Liver (tissue), 9 donors: ENCODE results near the gene SLC28A3. TPM values are rescaled to one million over a fixed set of nuclear protein-coding genes. Genes with fewer than 3 reads are reported as not detected.
A peak's percentile ranks its signal among the peaks of the same experiment; 100 is the strongest.

Experiments used
- DNase-seq: peaks from one replicate; pipeline ENCODE4 v3.0.0-alpha.2; 2017; ENCODE audit warnings: low spot score
- H3K27ac ChIP-seq, 2 donors: one replicate each; pipeline ENCODE4 v1.7.0; 2013; ENCODE audit warnings: inconsistent platforms in 2 of 2, low read length in 2 of 2, control low read depth in 1 of 2, low read depth in 1 of 2, mild to moderate bottlenecking in 1 of 2
- H3K27me3 ChIP-seq, 4 donors: one replicate each; pipeline versions ENCODE4 v1.6.1 to v1.7.0; 2013; ENCODE audit warnings: low read length in 3 of 4, inconsistent platforms in 1 of 4, mild to moderate bottlenecking in 1 of 4, moderate library complexity in 1 of 4; ENCODE audit not compliant: control insufficient read depth in 4 of 4, insufficient read depth in 4 of 4
- H3K36me3 ChIP-seq, 4 donors: one replicate each; pipeline versions ENCODE4 v1.6.1 to v1.7.0; 2013; ENCODE audit warnings: low read length in 3 of 4, mild to moderate bottlenecking in 3 of 4, low read depth in 1 of 4, moderate library complexity in 1 of 4; ENCODE audit not compliant: control insufficient read depth in 4 of 4, insufficient read depth in 3 of 4
- H3K4me1 ChIP-seq, 4 donors: one replicate each; pipeline versions ENCODE4 v1.6.1 to v1.7.0; 2013; ENCODE audit warnings: low read length in 3 of 4, mild to moderate bottlenecking in 3 of 4, moderate library complexity in 1 of 4; ENCODE audit not compliant: control insufficient read depth in 4 of 4, insufficient read depth in 4 of 4
- H3K4me3 ChIP-seq, 3 donors: one replicate each; pipeline versions ENCODE4 v1.6.1 to v1.7.0; 2013; ENCODE audit warnings: low read length in 3 of 3, control low read depth in 1 of 3, low read depth in 1 of 3, mild to moderate bottlenecking in 1 of 3
- H3K9ac ChIP-seq, 2 donors: one replicate each; pipeline ENCODE4 v1.7.0; 2013; ENCODE audit warnings: low read length in 2 of 2, mild to moderate bottlenecking in 2 of 2, moderate library complexity in 2 of 2, control low read depth in 1 of 2, low read depth in 1 of 2
- H3K9me3 ChIP-seq, 4 donors: one replicate each; pipeline versions ENCODE4 v1.6.1 to v1.7.0; 2013; ENCODE audit warnings: low read length in 3 of 4; ENCODE audit not compliant: control insufficient read depth in 4 of 4
- CTCF ChIP-seq: fragments of 150-350 bp; IDR thresholded peaks from 2 replicates; pipeline ENCODE4 v1.5.1; 2017; ENCODE audit warnings: improper control_type of control experiment, low read depth, low read length; ENCODE audit not compliant: missing input control
- EGR1 ChIP-seq, 2 donors: IDR thresholded peaks; 2 replicates each; pipeline ENCODE4 v1.6.1; 2016 to 2018; ENCODE audit warnings: antibody characterized with exemption in 2 of 2, low read depth in 2 of 2
- FOXA1 ChIP-seq: IDR thresholded peaks from 2 replicates; pipeline ENCODE4 v1.6.1; 2016; ENCODE audit warnings: antibody characterized with exemption
- FOXA2 ChIP-seq: IDR thresholded peaks from 2 replicates; pipeline ENCODE4 v1.6.1; 2016; ENCODE audit warnings: antibody characterized with exemption
- MAX ChIP-seq: IDR thresholded peaks from 2 replicates; pipeline ENCODE4 v1.6.1; 2016; ENCODE audit warnings: antibody characterized with exemption
- RAD21 ChIP-seq, 2 donors: IDR thresholded peaks; 2 replicates each; pipeline ENCODE4 v1.6.1; 2016; ENCODE audit warnings: antibody characterized with exemption in 2 of 2, mild to moderate bottlenecking in 2 of 2
- REST ChIP-seq: IDR thresholded peaks from 2 replicates; pipeline ENCODE4 v1.6.1; 2016; ENCODE audit warnings: antibody characterized with exemption, mild to moderate bottlenecking
- SP1 ChIP-seq: IDR thresholded peaks from 2 replicates; pipeline ENCODE4 v1.6.1; 2018; ENCODE audit warnings: antibody characterized with exemption, mild to moderate bottlenecking
- TAF1 ChIP-seq: conservative IDR thresholded peaks from 2 replicates; pipeline ENCODE4 v1.6.1; 2016; ENCODE audit warnings: antibody characterized with exemption, mild to moderate bottlenecking
- WGBS: extraction: QIAGEN DNeasy Blood & Tissue Kit; methylation state at CpG from one replicate; pipeline ENCODE4 v1.1.7; 2013; 5-methylcytosine and 5-hydroxymethylcytosine counted together
- polyA plus RNA-seq, 2 donors: library from polyadenylated mRNA; stranded (reverse) in 1 of 2; unstranded in 1 of 2; fragments of 200-250 nt in 1 of 2; fragments of >200 nt in 1 of 2; fragmentation: Nextera tagmentation in 1 of 2; extraction: Ambion mirVana in 1 of 2; gene quantifications; one replicate each; pipeline versions ENCODE4 v1.2.1 to v1.2.3, GENCODE V29; 2013 to 2015
- total RNA-seq, 2 donors: library from RNA; depleted of rRNA; stranded (reverse); fragments of >200 nt; gene quantifications; one replicate each; pipeline ENCODE4 v1.2.3, GENCODE V29; 2014
- TF ChIP-seq, protein P1 (sequence below): IDR thresholded peaks from 2 replicates; pipeline ENCODE4 v1.6.1; 2016; ENCODE audit warnings: antibody characterized with exemption
- donor health status: healthy.
- donor health status: healthy.
- donor health status: healthy.
- donor health status: healthy.
- donor health status: healthy.

Gene SLC28A3
- total and polyA plus RNA-seq, 4 donors = 0.07 to 1.3 (median 0.28) TPM

DNA sequence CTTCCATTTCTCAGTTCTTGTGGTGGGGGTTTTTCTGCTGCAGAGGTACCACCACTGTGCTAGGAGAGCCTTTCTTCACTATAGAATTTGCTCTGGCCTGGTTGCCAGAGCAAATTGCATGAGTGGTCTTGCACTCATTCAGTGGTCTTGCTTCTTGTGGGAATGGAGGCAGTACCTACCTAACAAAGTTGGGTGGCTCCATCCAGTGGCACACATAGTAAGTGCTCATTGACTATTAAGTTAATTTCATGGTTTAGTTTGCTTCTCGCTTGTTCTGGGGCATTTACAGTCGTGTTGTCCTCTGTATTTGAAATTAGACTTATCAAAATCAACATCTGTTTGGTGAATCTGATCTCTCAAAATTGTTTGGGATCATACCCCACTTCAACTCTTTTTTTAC lies 23.0 kb downstream of the SLC28A3 start:
- Histone ChIP-seq H3K4me3 (no peak overlapping the region), H3K27me3 (no peaks in the 10 kb centered on the region), H3K9me3 (no peaks in the 10 kb centered on the region), H3K9ac (no peak overlapping the region), H3K4me1 (peaks cover 0 to 5% (median 0%) of the 10 kb centered on the region in 4 donors), H3K36me3 (no peaks in the 10 kb centered on the region), H3K27ac (no peak overlapping the region)
- no peak for TF ChIP-seq MAX
- no peak for TF ChIP-seq FOXA1
- DNase-seq = no peak
- 89% methylated on average over 2 of the region's 2 CpGs for WGBS

- peak; percentile 78 to 84 for TF ChIP-seq RAD21 (IDR thresholded peaks at IDR 0.05)
- no peak for TF ChIP-seq SP1
- peak; percentile 73 for TF ChIP-seq CTCF
- WGBS = 8% methylated on average over 8 of the region's 8 CpGs
- H3K27me3 ChIP-seq = no peaks in the 10 kb centered on the region
- no peaks in the 10 kb centered on the region for H3K9me3 ChIP-seq
- DNase-seq = peak; percentile 43
- H3K4me1 ChIP-seq = peaks cover 0 to 5% (median 0%) of the 10 kb centered on the region in 4 donors
- H3K9ac ChIP-seq = no peak overlapping the region
- no peak overlapping the region for H3K4me3 ChIP-seq
- H3K36me3 ChIP-seq = no peaks in the 10 kb centered on the region
- H3K27ac ChIP-seq = no peak overlapping the region
Measured at GRCh38 chr9:84315278-84315877, 25.2 kb downstream of the SLC28A3 start.

- Histone ChIP-seq H3K27ac (no peak overlapping the region), H3K4me3 (no peak overlapping the region), H3K4me1 (peaks cover 0 to 5% (median 0%) of the 10 kb centered on the region in 4 donors), H3K9me3 (no peaks in the 10 kb centered on the region), H3K36me3 (no peaks in the 10 kb centered on the region), H3K27me3 (no peaks in the 10 kb centered on the region), H3K9ac (no peak overlapping the region)
- no peak for DNase-seq
- no peak for TF ChIP-seq RAD21 (IDR thresholded peaks at IDR 0.05)
- TF ChIP-seq EGR1 (IDR thresholded peaks at IDR 0.05; ENCODE audit: low read depth in 2 of 2) = no peak
- no peak for TF ChIP-seq CTCF
- 55% methylated on average over 2 of the region's 2 CpGs for WGBS
Measured at GRCh38 chr9:84314306-84314705, 26.3 kb downstream of the SLC28A3 start.

- no peaks in the 10 kb centered on the region for H3K27me3 ChIP-seq
- no peak for DNase-seq
- no peaks in the 10 kb centered on the region for H3K36me3 ChIP-seq
- 45% methylated on average over 2 of the region's 2 CpGs for WGBS
- TF ChIP-seq FOXA2 (no peak), EGR1 (IDR thresholded peaks at IDR 0.05; ENCODE audit: low read depth in 2 of 2) (no peak), SP1 (no peak), MAX (no peak), REST (no peak), TAF1 (no peak)
- TF ChIP-seq, protein P1, sequence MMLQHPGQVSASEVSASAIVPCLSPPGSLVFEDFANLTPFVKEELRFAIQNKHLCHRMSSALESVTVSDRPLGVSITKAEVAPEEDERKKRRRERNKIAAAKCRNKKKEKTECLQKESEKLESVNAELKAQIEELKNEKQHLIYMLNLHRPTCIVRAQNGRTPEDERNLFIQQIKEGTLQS = no peak
- H3K4me3 ChIP-seq = no peak overlapping the region
- H3K9ac ChIP-seq = no peak overlapping the region
- H3K27ac ChIP-seq = no peak overlapping the region
- no peaks in the 10 kb centered on the region for H3K9me3 ChIP-seq
- peaks cover 0 to 5% (median 0%) of the 10 kb centered on the region in 4 donors for H3K4me1 ChIP-seq
Measured at GRCh38 chr9:84310883-84311282, 29.7 kb downstream of the SLC28A3 start.
